Lung (tissue), 12 donors: Measurements from ENCODE around the gene CMC2. TPM values are rescaled to one million over a fixed set of nuclear protein-coding genes. Genes with fewer than 3 reads are reported as not detected.

Source experiments
- ATAC-seq: fragments of 200-7000 bp; cut with Tn5 transposase; one replicate; pipeline ENCODE4 v1.9.1; 2020; ENCODE audit warnings: moderate number of reproducible peaks; ENCODE audit not compliant: insufficient read depth, low FRiP score
- DNase-seq, 3 donors: peaks; one replicate each; pipeline ENCODE4 v3.0.0-alpha.2; 2013 to 2017
- H3K27ac ChIP-seq, 2 donors: one replicate each; pipeline ENCODE4 v1.5.1; 2013; ENCODE audit warnings: mild to moderate bottlenecking in 2 of 2, moderate library complexity in 2 of 2, control low read depth in 1 of 2, inconsistent platforms in 1 of 2, low read depth in 1 of 2, low read length in 1 of 2
- H3K27me3 ChIP-seq, 3 donors: one replicate each; pipeline ENCODE4 v1.5.1; 2013; ENCODE audit warnings: low read length in 2 of 3; ENCODE audit not compliant: control insufficient read depth in 3 of 3, insufficient read depth in 3 of 3
- H3K36me3 ChIP-seq, 4 donors: one replicate each; pipeline ENCODE4 v1.5.1; 2013; ENCODE audit warnings: low read length in 4 of 4, mild to moderate bottlenecking in 1 of 4, moderate library complexity in 1 of 4; ENCODE audit not compliant: control insufficient read depth in 4 of 4, insufficient read depth in 4 of 4
- H3K4me1 ChIP-seq, 5 donors: one replicate each; pipeline ENCODE4 v1.5.1; 2013; ENCODE audit warnings: low read length in 5 of 5, mild to moderate bottlenecking in 2 of 5, moderate library complexity in 1 of 5; ENCODE audit not compliant: control insufficient read depth in 5 of 5, insufficient read depth in 5 of 5
- H3K4me3 ChIP-seq: one replicate; pipeline ENCODE4 v1.5.1; 2013; ENCODE audit warnings: mild to moderate bottlenecking, control low read depth, moderate library complexity
- H3K9ac ChIP-seq, 2 donors: one replicate each; pipeline ENCODE4 v1.5.1; 2013; ENCODE audit warnings: low read length in 2 of 2, control low read depth in 1 of 2; ENCODE audit not compliant: insufficient read depth in 1 of 2
- H3K9me3 ChIP-seq, 4 donors: one replicate each; pipeline ENCODE4 v1.5.1; 2013; ENCODE audit warnings: low read length in 3 of 4, mild to moderate bottlenecking in 1 of 4, moderate library complexity in 1 of 4; ENCODE audit not compliant: control insufficient read depth in 4 of 4, insufficient read depth in 3 of 4
- CTCF ChIP-seq: IDR thresholded peaks from 2 replicates; pipeline ENCODE4 v1.5.1; 2012; ENCODE audit warnings: mild to moderate bottlenecking; ENCODE audit errors: control extremely low read depth, extremely low read depth
- WGBS, 2 donors: extraction: QIAGEN DNeasy Blood & Tissue Kit; methylation state at CpG; one replicate each; pipeline ENCODE4 v1.1.7; 2013; 5-methylcytosine and 5-hydroxymethylcytosine counted together
- polyA plus RNA-seq, 2 donors: library from polyadenylated mRNA; stranded (reverse); fragments of 200-250 nt; gene quantifications; one replicate each; pipeline ENCODE4 v1.2.1, GENCODE V29; 2013
- total RNA-seq, 2 donors: library from RNA; depleted of rRNA in 1 of 2; stranded (reverse); fragments of >200 nt in 1 of 2; gene quantifications; one replicate each; pipeline ENCODE4 v1.2.1, GENCODE V29; 2014 to 2021
- donor health status: control.
- donor health status: control.
- donor health status: Bipolar disorder and iron deficiency.
- donor health status: healthy.
- donor health status: DM: yes; HTN: yes; CAD: no.

CMC2 gene
- total and polyA plus RNA-seq, 4 donors, result 27.3 to 60.8 (median 44.4) TPM

DNA sequence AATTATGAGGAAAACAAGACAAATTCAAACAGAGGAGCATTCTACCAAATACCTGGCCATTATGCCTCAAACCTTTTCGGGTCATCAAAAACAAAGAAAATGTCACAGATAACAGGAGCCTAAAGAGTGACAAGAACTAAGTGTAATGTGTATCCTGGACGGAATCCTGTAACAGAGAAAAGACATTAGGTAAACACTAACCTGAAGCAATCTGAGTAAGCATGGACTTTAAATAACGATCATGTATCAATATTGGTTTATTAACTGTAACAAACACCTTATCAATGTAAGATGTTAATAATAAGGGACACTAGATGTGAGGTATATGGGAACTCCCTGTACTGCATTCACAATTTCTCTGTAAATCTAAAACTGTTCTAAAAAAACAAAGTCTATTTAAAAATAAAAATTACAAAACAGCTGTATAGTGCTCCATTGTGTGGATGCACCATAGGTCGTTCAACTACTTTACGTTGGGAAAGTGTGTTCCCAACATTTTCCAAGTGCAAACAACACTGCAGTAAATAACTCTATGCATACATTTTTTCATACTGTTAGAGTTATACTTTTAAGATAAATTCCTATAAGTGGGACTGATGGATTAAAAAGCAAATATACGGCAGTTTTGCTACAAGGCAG, 14.8 kb downstream of the CMC2 start:
- no peak for ATAC-seq

GRCh38 chr16:80990978-80991377, 15.7 kb downstream of the CMC2 start:
- 55 to 90% methylated on average over 2 of the region's 2 CpGs for WGBS, 2 donors

More for the DNA sequence above, 14.8 kb downstream of the CMC2 start:
- DNase-seq, result no peak
- Histone ChIP-seq H3K36me3 (peaks cover 0 to 6% (median under 1%) of the 10 kb centered on the region in 4 donors), H3K27ac (no peak overlapping the region), H3K27me3 (no peaks in the 10 kb centered on the region), H3K9ac (no peak overlapping the region), H3K4me3 (no peak overlapping the region), H3K9me3 (no peaks in the 10 kb centered on the region), H3K4me1 (peaks cover 0 to 8% (median 0%) of the 10 kb centered on the region in 5 donors)
- TF ChIP-seq CTCF, result no peak
- WGBS, 2 donors, result 63 to 65% methylated on average over 6 of the region's 6 CpGs

DNA sequence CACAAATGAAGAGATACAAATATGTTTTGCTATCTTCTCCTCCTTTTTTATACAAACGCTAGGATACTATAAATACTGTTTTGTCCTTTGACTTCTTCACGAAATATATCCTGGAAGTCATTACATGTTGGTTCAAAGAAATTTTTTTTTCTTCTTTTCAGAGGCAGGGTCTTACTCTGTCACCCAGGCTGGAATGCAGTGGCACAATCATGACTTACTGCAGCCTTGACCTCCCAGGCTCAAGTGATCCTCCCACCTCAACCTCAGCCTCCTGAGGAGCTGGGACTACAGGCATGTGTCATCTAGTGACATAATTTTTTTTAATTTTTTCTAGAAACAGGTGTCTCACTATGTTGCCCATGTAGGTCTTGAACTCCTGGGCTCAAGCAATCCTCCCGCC, 16.1 kb downstream of the CMC2 start:
- DNase-seq, result no peak
- Histone ChIP-seq H3K27ac (no peak overlapping the region), H3K9me3 (no peaks in the 10 kb centered on the region), H3K4me1 (peaks cover 0 to 12% (median 0%) of the 10 kb centered on the region in 5 donors), H3K36me3 (peaks cover 0 to 7% (median under 1%) of the 10 kb centered on the region in 4 donors), H3K27me3 (no peaks in the 10 kb centered on the region), H3K4me3 (no peak overlapping the region), H3K9ac (no peak overlapping the region)
- WGBS, 2 donors, result 95 to 98% methylated on average over 3 of the region's 3 CpGs
- ATAC-seq, result no peak
- TF ChIP-seq CTCF, result no peak

More at GRCh38 chr16:80990978-80991377, 15.7 kb downstream of the CMC2 start:
- Histone ChIP-seq H3K4me1 (peaks cover 0 to 10% (median 0%) of the 10 kb centered on the region in 5 donors), H3K9ac (no peak overlapping the region), H3K36me3 (peaks cover 0 to 6% (median under 1%) of the 10 kb centered on the region in 4 donors), H3K27ac (no peak overlapping the region), H3K9me3 (no peaks in the 10 kb centered on the region), H3K4me3 (no peak overlapping the region), H3K27me3 (no peaks in the 10 kb centered on the region)
- no peak for ATAC-seq
- TF ChIP-seq CTCF, result no peak
- no peak for DNase-seq
